Measurements from ENCODE around the gene MSL2. TPM values are rescaled to one million over a fixed set of nuclear protein-coding genes. Genes with fewer than 3 reads are reported as not detected.
A peak's percentile ranks its signal among the peaks of the same experiment; 100 is the strongest.

Gene MSL2
- total RNA-seq, 4 donors from 2014 or later = 18.2 to 34.3 (median 27.8) TPM

DNA sequence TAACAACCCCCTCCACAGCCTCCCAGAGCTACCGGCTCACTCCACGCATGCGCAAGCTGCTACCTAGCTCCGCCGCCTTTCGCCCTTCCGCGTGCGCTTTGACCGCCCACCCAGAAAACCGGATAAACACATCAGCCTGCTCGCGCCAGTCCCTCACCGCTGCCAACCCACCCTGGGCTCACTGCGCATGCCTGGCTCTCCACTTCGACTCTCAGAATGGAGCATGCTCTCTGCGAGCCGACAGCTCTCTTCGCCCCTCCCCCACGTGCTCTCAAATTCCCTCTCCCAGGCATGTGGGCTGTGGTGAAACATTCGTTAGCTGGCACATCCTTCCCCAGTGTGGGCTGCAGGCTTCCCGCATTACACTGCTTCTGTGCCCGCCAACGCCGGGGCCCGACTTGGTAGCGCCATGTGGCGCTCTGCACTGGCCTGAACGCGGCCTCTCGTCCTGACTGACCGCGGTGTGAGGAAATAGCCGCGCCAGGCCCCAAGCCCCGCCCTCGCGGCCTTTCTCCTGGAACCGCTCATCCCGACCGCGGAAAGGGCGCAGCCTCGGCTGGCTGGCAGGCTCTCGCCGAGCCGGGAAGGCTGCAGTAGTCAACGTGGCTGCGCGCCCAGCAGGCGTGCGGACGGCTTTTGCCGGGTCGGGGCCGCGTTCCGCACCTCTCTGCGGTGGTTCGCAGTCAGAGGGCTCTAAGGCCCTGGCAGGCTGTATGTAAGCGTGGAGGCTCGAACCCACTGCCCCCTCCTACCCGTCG lies 445 bp upstream of the MSL2 start:
- peak; percentile 93 for ATAC-seq
- peaks cover 0 to 43% (median 21%) of the 10 kb centered on the region in 3 donors for H3K4me1 ChIP-seq
- H3K27ac ChIP-seq = peak overlapping the region; percentile 94 to 100 (median 100)
- no peaks in the 10 kb centered on the region for H3K36me3 ChIP-seq
- no peaks in the 10 kb centered on the region for H3K9me3 ChIP-seq
- H3K27me3 ChIP-seq = no peaks in the 10 kb centered on the region
- TF ChIP-seq, protein P1, sequence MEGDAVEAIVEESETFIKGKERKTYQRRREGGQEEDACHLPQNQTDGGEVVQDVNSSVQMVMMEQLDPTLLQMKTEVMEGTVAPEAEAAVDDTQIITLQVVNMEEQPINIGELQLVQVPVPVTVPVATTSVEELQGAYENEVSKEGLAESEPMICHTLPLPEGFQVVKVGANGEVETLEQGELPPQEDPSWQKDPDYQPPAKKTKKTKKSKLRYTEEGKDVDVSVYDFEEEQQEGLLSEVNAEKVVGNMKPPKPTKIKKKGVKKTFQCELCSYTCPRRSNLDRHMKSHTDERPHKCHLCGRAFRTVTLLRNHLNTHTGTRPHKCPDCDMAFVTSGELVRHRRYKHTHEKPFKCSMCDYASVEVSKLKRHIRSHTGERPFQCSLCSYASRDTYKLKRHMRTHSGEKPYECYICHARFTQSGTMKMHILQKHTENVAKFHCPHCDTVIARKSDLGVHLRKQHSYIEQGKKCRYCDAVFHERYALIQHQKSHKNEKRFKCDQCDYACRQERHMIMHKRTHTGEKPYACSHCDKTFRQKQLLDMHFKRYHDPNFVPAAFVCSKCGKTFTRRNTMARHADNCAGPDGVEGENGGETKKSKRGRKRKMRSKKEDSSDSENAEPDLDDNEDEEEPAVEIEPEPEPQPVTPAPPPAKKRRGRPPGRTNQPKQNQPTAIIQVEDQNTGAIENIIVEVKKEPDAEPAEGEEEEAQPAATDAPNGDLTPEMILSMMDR (IDR thresholded peaks at IDR 0.05) = no peak
- peak; percentile 64 to 65 for TF ChIP-seq POLR2A (IDR thresholded peaks at IDR 0.05)
- TF ChIP-seq POLR2AphosphoS5 (IDR thresholded peaks at IDR 0.05) = peak; percentile 82
- peak overlapping the region; percentile 74 to 96 for H3K4me3 ChIP-seq
- WGBS, 2 donors (ENCODE audit: low coverage in 1 of 2) = 0% methylated on average over 5 to 14 of the region's 64 CpGs

DNA sequence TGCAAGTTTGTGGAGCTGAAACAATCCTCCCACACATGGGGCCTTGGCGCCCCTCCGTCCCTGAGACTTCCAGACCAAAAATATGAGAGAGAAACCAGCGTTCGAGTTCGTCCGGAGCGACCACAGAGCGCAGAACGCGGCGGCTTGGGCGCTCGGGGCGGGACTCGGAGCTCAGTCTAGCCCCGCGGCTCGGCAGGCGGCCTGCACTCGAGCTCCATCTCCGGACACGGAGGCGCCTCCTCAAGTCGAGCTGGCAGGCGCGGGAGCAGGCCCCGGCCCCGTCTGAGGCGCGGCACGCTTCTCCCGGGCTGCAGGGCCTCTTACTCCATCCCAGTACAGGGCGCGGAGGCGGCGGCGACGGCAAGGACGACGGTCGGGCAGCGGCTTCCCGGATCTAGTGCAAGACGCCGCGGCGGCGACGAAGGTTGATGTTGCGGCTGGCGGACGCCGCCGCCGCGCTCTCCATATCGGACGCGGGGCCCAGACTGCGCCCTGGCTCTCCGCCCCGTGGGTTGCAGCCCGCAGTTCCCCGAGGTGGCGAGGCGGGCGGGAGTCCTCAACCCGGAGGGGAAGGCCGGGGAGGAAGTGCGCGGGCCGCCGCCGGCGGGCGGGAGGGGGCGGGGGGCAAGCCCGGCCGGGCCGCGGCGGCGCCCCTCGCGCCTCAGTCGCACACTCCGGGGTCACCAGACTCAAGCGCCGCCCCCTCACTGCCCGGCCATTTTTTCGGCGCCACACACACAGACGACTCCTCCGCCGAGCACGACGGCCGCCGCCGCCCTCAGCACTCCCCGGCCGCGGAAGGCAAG lies 674 bp downstream of the MSL2 start:
- Histone ChIP-seq H3K36me3 (no peaks in the 10 kb centered on the region), H3K4me3 (peak overlapping the region; percentile 74 to 96), H3K4me1 (peaks cover 0 to 54% (median 31%) of the 10 kb centered on the region in 3 donors), H3K27ac (peak overlapping the region; percentile 94 to 100 (median 100)), H3K27me3 (no peaks in the 10 kb centered on the region), H3K9me3 (no peaks in the 10 kb centered on the region)
- WGBS, 2 donors (ENCODE audit: low coverage in 1 of 2) = 0% methylated on average over 3 to 18 of the region's 103 CpGs
- TF ChIP-seq POLR2AphosphoS5 (IDR thresholded peaks at IDR 0.05) = no peak
- TF ChIP-seq POLR2A (IDR thresholded peaks at IDR 0.05) = no peak
- TF ChIP-seq, protein P1 (IDR thresholded peaks at IDR 0.05) = no peak
- TF ChIP-seq EP300 (IDR thresholded peaks at IDR 0.05) = no peak
- peak; percentile 65 for ATAC-seq

DNA sequence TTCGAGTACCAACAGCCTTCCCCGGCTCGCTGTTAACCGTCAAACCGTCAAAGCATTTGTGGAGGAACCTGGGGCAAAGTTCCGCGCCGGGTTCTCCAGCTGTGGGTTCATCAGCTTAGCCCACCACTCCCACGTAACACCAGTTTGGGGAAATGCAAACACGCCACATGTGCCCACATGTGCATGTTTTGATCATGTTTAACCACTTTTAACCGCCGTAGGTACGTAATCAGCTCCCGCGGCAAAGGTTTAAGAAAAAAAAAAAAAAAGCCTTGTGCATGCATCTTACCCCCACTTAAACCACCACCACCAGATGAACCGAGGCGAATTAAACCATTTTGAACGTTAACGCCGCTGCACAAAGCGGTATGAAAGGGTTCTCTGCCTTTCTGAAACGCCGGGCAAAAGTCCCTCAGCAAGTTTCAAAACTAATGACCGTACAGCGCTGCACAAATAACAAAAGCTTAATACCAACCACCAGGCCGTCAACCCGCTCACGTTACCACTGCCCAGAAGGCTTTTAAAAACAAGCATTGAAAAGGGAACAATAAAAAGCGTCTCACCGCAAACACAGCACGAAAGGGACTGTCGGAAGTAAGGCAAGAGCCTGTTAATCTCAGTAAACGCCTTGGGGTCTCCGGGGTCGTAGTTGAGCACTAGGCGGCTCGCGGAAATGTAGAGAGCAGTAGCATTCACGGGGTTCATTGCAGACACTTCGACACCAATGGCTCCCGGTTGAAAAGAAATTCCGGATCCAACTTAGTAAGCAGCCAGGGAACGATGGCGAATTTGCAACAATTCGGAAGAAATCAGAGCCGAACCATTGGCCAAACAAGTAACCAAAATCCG lies 1.5 kb downstream of the MSL2 start:
- H3K27me3 ChIP-seq = no peaks in the 10 kb centered on the region
- no peak for ATAC-seq
- 0 to 1% methylated on average over 31 to 46 of the region's 47 CpGs for WGBS, 2 donors (ENCODE audit: low coverage in 1 of 2)
- TF ChIP-seq POLR2A (IDR thresholded peaks at IDR 0.05) (no peak), EP300 (IDR thresholded peaks at IDR 0.05) (no peak), POLR2AphosphoS5 (IDR thresholded peaks at IDR 0.05) (no peak)
- TF ChIP-seq, protein P1 (IDR thresholded peaks at IDR 0.05) = no peak
- no peaks in the 10 kb centered on the region for H3K36me3 ChIP-seq
- peak overlapping the region; percentile 94 to 100 (median 100) for H3K27ac ChIP-seq
- peaks cover 0 to 63% (median 38%) of the 10 kb centered on the region in 3 donors for H3K4me1 ChIP-seq
- no peaks in the 10 kb centered on the region for H3K9me3 ChIP-seq
- H3K4me3 ChIP-seq = peak overlapping the region; percentile 74 to 96

DNA sequence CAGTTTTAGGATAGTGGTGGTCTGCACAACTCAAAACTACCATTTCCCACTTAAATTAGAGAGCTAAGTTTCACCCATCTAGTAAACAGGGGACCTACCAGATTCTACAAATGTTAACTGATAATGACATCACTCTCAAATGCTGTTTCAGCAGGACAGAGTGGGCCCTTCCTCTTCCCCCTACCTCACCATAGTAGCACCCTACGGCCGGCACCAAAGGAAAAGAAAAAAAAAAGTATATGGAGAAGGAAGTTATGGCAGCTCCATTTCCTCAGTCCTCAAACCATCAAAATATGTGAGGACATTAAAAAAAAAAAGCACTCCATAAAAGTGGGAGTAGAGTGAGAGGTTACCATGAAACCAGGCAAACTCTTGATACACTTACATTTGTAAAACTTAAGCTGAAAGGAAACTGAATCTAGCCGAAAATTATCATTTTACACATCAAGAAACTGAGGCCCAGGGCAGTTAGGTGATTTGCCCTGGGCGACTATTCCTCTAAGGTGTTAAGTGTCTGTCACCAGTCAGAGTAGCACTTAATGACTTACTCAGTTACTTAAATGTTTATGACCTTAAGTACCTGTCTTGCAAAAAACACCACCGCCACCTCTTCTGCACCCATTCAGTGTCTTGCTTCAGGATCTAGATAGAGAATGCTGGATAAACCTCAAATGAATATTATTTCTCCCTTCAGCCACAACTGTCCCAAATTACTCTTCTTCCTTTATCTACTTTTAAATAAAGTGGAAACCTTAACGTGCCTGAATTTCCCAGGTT lies 2.7 kb downstream of the MSL2 start:
- Histone ChIP-seq H3K27me3 (no peaks in the 10 kb centered on the region), H3K27ac (peak overlapping the region in 3 of 4 donors; percentile 54 to 100 (median 100)), H3K4me1 (peaks cover 0 to 73% (median 41%) of the 10 kb centered on the region in 3 donors), H3K4me3 (peak overlapping the region; percentile 74 to 96), H3K36me3 (no peaks in the 10 kb centered on the region), H3K9me3 (no peaks in the 10 kb centered on the region)
- TF ChIP-seq POLR2A (IDR thresholded peaks at IDR 0.05) (no peak), POLR2AphosphoS5 (IDR thresholded peaks at IDR 0.05) (no peak), EP300 (IDR thresholded peaks at IDR 0.05) (no peak)
- TF ChIP-seq, protein P1 (IDR thresholded peaks at IDR 0.05) = no peak
- WGBS, 2 donors (ENCODE audit: low coverage in 1 of 2) = 0% methylated on average over 6 of the region's 6 CpGs
- ATAC-seq = no peak
